Measurements from ENCODE around the gene PACSIN1.

DNA sequence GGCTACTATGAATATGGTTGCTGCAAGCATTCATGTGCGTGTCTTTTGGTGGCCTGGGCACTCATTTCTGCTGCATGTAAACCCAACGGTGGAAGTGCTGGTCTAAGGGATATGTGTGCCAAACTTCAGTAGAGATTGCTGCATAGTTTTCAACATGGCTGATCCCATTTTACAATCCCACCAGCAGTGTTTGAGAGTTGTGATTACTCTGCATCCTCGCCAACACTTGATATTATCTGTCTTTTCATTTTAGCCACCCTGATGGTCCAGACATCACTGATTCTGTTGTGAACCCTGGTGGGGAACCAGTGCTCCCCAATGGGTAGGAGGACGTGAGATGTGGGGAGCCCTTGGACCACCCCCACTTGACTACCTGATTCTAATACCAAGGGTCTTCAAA lies 27.5 kb downstream of the PACSIN1 start:
- TF ChIP-seq, protein P1, sequence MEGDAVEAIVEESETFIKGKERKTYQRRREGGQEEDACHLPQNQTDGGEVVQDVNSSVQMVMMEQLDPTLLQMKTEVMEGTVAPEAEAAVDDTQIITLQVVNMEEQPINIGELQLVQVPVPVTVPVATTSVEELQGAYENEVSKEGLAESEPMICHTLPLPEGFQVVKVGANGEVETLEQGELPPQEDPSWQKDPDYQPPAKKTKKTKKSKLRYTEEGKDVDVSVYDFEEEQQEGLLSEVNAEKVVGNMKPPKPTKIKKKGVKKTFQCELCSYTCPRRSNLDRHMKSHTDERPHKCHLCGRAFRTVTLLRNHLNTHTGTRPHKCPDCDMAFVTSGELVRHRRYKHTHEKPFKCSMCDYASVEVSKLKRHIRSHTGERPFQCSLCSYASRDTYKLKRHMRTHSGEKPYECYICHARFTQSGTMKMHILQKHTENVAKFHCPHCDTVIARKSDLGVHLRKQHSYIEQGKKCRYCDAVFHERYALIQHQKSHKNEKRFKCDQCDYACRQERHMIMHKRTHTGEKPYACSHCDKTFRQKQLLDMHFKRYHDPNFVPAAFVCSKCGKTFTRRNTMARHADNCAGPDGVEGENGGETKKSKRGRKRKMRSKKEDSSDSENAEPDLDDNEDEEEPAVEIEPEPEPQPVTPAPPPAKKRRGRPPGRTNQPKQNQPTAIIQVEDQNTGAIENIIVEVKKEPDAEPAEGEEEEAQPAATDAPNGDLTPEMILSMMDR (IDR thresholded peaks at IDR 0.05; ENCODE audit: low read depth, low read length) = no peak
- no peak for TF ChIP-seq EZH2phosphoT487 (IDR thresholded peaks at IDR 0.05; ENCODE audit: low read depth)
